Lung (tissue), 12 donors: Measurements from ENCODE around the gene RTN1. TPM values are rescaled to one million over a fixed set of nuclear protein-coding genes. Genes with fewer than 3 reads are reported as not detected.

Experiments
- ATAC-seq: fragments of 200-7000 bp; cut with Tn5 transposase; one replicate; pipeline ENCODE4 v1.9.1; 2020; ENCODE audit warnings: moderate number of reproducible peaks; ENCODE audit not compliant: insufficient read depth, low FRiP score
- DNase-seq, 3 donors: peaks; one replicate each; pipeline ENCODE4 v3.0.0-alpha.2; 2013 to 2017
- H3K27ac ChIP-seq, 2 donors: one replicate each; pipeline ENCODE4 v1.5.1; 2013; ENCODE audit warnings: mild to moderate bottlenecking in 2 of 2, moderate library complexity in 2 of 2, control low read depth in 1 of 2, inconsistent platforms in 1 of 2, low read depth in 1 of 2, low read length in 1 of 2
- H3K27me3 ChIP-seq, 3 donors: one replicate each; pipeline ENCODE4 v1.5.1; 2013; ENCODE audit warnings: low read length in 2 of 3; ENCODE audit not compliant: control insufficient read depth in 3 of 3, insufficient read depth in 3 of 3
- H3K36me3 ChIP-seq, 4 donors: one replicate each; pipeline ENCODE4 v1.5.1; 2013; ENCODE audit warnings: low read length in 4 of 4, mild to moderate bottlenecking in 1 of 4, moderate library complexity in 1 of 4; ENCODE audit not compliant: control insufficient read depth in 4 of 4, insufficient read depth in 4 of 4
- H3K4me1 ChIP-seq, 5 donors: one replicate each; pipeline ENCODE4 v1.5.1; 2013; ENCODE audit warnings: low read length in 5 of 5, mild to moderate bottlenecking in 2 of 5, moderate library complexity in 1 of 5; ENCODE audit not compliant: control insufficient read depth in 5 of 5, insufficient read depth in 5 of 5
- H3K4me3 ChIP-seq: one replicate; pipeline ENCODE4 v1.5.1; 2013; ENCODE audit warnings: mild to moderate bottlenecking, control low read depth, moderate library complexity
- H3K9ac ChIP-seq, 2 donors: one replicate each; pipeline ENCODE4 v1.5.1; 2013; ENCODE audit warnings: low read length in 2 of 2, control low read depth in 1 of 2; ENCODE audit not compliant: insufficient read depth in 1 of 2
- H3K9me3 ChIP-seq, 4 donors: one replicate each; pipeline ENCODE4 v1.5.1; 2013; ENCODE audit warnings: low read length in 3 of 4, mild to moderate bottlenecking in 1 of 4, moderate library complexity in 1 of 4; ENCODE audit not compliant: control insufficient read depth in 4 of 4, insufficient read depth in 3 of 4
- CTCF ChIP-seq: IDR thresholded peaks from 2 replicates; pipeline ENCODE4 v1.5.1; 2012; ENCODE audit warnings: mild to moderate bottlenecking; ENCODE audit errors: control extremely low read depth, extremely low read depth
- WGBS, 2 donors: extraction: QIAGEN DNeasy Blood & Tissue Kit; methylation state at CpG; one replicate each; pipeline ENCODE4 v1.1.7; 2013; 5-methylcytosine and 5-hydroxymethylcytosine counted together
- polyA plus RNA-seq, 2 donors: library from polyadenylated mRNA; stranded (reverse); fragments of 200-250 nt; gene quantifications; one replicate each; pipeline ENCODE4 v1.2.1, GENCODE V29; 2013
- total RNA-seq, 2 donors: library from RNA; depleted of rRNA in 1 of 2; stranded (reverse); fragments of >200 nt in 1 of 2; gene quantifications; one replicate each; pipeline ENCODE4 v1.2.1, GENCODE V29; 2014 to 2021
- donor health status: control.
- donor health status: control.
- donor health status: Bipolar disorder and iron deficiency.
- donor health status: healthy.
- donor health status: DM: yes; HTN: yes; CAD: no.

Gene RTN1
- total and polyA plus RNA-seq, 4 donors: 2.4 to 9.0 (median 6.9) TPM

GRCh38 chr14:59849411-59850130 is 21.0 kb downstream of the RTN1 start:
- DNase-seq (peak in 1 of 3 donors; percentile 8), ATAC-seq (peak; percentile 72)
- H3K9ac ChIP-seq: no peak overlapping the region
- peak overlapping the region in 1 of 2 donors; percentile 61 for H3K27ac ChIP-seq
- no peaks in the 10 kb centered on the region for H3K9me3 ChIP-seq
- 19 to 55% methylated on average over 1 of the region's 1 CpG for whole genome bisulfite sequencing, 2 donors
- H3K36me3 ChIP-seq: no peaks in the 10 kb centered on the region
- H3K4me3 ChIP-seq: no peak overlapping the region
- no peaks in the 10 kb centered on the region for H3K27me3 ChIP-seq
- TF ChIP-seq CTCF: no peak
- H3K4me1 ChIP-seq: no peaks in the 10 kb centered on the region

DNA sequence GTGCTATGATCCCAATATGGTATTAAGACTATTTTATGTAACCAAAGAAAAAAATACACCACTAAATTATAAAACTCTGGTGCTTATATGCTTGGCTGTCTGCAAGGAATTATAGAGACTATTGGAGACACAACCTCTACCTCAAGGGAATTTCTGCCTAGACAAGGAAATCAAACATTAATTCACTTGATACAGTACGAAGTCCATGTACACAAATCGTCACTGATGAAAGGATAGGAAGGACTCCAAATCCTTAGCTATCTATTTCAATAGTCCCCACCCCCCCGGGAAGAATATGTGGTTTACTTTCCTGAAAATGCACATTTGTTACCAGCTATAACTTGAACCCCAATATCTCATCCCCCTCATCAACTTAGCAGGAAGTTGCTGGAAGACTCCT is 21.9 kb downstream of the RTN1 start:
- Histone ChIP-seq H3K4me1 (no peaks in the 10 kb centered on the region), H3K27me3 (no peaks in the 10 kb centered on the region), H3K27ac (no peak overlapping the region), H3K9me3 (no peaks in the 10 kb centered on the region), H3K36me3 (no peaks in the 10 kb centered on the region), H3K4me3 (no peak overlapping the region), H3K9ac (no peak overlapping the region)
- no peak for DNase-seq
- 74 to 90% methylated on average over 3 of the region's 3 CpGs for WGBS, 2 donors
- ATAC-seq: no peak
- no peak for TF ChIP-seq CTCF

DNA sequence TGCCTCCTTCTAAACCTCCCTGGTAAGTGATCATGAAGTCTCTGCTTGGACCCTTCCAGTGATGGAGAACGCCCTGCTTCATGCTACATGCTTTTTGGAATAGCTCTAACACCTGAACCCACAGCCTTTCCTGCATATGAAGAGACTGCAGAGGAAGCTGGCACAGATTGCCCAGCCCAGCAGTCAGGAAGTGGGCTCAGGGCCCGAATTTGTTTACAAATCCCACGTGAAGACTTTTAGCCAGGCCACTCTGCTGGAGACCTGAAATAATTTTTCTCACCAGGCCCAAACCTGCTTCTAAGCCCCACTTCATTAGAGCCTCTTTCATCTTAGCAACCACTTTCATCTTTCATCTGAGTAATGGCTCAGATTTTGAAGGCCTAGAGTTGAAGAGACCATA is 22.9 kb downstream of the RTN1 start:
- no peaks in the 10 kb centered on the region for H3K4me1 ChIP-seq
- H3K27me3 ChIP-seq: no peaks in the 10 kb centered on the region
- H3K4me3 ChIP-seq: no peak overlapping the region
- ATAC-seq (no peak), DNase-seq (no peak)
- WGBS, 2 donors: 26 to 27% methylated on average over 3 of the region's 3 CpGs
- no peak for TF ChIP-seq CTCF
- H3K9ac ChIP-seq: no peak overlapping the region
- H3K9me3 ChIP-seq: no peaks in the 10 kb centered on the region
- no peak overlapping the region for H3K27ac ChIP-seq
- no peaks in the 10 kb centered on the region for H3K36me3 ChIP-seq

DNA sequence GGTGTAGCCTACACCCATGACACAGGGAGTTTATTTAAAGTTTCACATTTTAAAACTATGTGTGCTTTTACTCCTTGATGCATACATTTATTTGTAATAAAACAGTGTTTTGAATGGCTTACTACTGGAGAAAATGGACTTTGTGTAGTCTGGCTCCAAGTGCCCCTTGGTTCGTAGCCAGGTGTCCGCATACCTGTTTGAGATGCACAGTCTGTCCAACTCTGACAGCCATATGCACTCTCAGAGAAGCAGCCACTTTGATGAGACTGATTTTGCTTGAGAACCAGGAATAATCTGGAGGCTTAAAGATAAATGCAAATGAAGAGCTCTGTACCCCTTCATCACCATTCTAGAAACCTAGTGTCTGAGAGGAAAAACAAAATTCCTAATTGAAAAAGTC is 24.0 kb downstream of the RTN1 start:
- Histone ChIP-seq H3K4me3 (no peak overlapping the region), H3K36me3 (no peaks in the 10 kb centered on the region), H3K27ac (no peak overlapping the region), H3K27me3 (no peaks in the 10 kb centered on the region), H3K9ac (no peak overlapping the region), H3K4me1 (no peaks in the 10 kb centered on the region), H3K9me3 (no peaks in the 10 kb centered on the region)
- DNase-seq (no peak), ATAC-seq (no peak)
- WGBS, 2 donors: 97 to 99% methylated on average over 2 of the region's 2 CpGs
- TF ChIP-seq CTCF: no peak
